HG02938 (cell line): ENCODE data around the gene NEUROG1.
A peak's percentile ranks its signal among the peaks of the same experiment; 100 is the strongest.

ENCODE experiments used
- ATAC-seq: cut with Tn5 transposase; IDR thresholded peaks from one replicate; pipeline ENCODE4 v1.9.1; 2021; ENCODE audit warnings: mild to moderate bottlenecking, moderate library complexity; ENCODE audit not compliant: unreplicated experiment

The NEUROG1 gene

DNA sequence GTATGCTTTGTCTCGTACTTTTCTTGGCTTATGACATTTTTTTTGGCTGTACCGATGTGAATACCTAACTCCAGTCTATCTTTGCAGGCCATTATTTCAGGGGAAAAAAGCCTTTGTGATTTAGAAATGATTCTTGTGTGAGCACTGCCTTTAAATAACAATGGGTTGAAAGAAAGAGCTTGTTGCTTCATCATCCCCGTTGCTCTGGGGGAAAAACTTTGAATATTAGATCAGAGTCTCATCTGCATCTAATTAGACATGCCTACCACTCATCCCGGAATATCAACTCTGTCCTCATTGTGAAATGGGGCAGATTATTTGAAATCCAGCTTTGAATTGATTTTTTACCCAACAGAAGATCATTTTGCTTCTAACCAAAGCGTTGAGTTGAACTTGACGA lies 29.5 kb upstream of the NEUROG1 start:
- ATAC-seq: no peak

DNA sequence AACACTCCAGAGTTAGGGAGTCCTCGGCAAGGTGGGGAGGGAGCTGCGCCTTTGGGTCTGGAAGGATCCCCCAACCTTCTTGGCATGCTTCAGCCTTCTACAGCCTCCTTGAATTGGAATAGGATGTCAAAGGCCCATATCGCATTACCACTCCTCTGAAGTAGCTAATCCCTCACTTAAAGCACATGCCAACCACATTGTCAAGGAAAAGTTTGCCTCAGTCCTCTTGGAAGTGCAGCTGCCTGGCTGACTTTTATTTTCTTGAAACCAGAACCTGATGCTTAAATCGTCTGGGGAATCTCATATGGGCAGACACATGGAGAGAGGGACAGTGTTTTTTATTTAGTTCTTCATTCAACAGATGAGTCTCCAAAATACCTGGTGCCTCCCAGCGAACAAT lies 28.6 kb upstream of the NEUROG1 start:
- ATAC-seq: no peak

DNA sequence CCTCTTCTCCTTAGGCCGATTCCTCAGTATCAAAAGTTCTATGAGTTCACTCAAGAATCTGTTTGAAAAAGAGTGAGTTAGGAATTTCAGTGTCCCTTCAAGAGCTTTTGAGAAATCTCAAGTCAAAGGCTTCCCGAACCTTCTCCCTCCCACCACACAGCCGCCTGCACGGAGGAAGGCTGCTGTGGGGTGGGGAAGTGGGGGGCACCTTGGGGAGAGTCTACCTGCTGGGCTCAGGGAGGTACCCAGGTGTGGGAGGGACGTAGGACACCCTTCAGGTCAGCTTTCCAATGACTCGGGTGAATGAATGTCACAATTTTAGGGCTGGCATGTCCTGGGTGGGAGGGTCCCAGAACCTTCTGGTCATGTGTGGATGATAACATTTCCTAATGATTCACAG lies 25.5 kb upstream of the NEUROG1 start:
- no peak for ATAC-seq

DNA sequence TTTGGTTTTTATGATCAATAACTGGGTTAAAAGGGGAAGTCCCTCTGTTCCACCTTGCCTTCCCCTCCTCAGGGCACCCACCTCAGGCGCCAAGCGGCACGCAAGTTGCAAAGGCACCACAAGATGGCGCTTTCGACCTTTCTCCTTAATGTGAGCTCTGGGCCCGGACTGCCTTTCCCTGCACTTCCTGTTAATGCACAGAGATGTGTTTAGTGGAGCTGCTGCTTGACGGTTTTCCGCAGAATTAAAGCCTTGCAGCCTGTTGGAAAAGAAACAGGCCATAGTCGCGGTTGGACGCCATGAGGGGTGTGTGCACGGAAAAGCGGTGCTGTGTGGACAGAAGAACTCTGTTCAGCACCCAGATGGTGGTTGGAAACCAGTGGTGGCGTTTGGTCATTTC lies 25.1 kb upstream of the NEUROG1 start:
- peak; percentile 94 for ATAC-seq

DNA sequence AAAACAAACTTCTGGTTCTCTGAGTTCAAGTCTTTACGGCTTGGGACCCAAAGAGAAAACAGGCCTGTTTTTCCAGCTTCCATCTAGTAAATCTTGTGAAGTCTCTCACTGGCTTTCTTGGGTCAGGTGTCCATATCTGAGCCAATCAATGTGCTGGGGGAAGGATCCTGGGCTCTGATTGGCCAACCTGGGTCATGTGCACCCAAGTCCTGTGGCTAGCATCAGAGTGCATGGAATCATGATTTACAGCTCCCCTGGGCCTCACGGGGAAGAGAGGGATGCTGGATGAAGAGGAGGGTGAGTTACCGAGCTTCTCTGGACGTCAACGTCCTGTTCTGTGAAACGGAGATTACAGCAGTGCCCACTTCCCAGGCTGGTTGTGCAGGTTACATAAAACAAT lies 23.6 kb upstream of the NEUROG1 start:
- ATAC-seq: no peak

DNA sequence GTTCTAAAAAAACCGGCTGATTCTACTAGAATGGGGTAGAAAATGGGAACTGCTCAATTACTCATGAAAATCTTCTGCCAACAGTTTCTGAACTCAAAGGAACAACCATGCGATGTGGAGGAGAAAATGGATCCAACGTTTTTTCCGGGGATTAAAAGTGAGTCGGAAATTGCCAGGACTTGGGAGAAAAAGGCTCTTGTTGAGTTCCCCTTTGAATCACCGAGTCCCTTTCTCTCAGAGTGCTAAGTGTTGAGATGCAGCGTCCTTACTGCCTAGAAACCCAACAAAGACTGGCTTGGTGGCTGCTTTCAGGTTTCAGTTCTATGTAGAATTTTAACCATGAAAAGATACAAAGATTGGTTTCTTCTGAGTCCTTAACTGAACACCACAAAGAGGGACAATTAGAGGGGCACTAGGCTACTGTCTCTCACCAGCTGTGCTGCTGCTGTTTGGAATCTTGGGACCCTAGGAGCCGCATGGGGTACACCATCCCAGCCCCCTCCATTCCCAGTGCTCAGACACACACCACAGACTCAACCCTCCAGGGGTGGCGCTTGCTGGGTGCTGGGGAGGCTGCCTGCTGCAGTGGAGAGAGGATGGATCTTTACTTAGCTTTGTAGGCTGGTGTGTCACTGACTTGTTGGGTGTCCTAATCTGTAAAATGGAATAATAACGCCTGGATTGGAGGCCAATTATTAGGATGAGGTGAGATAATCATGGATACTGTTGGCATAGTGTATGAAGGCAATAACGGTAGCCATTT lies 21.5 kb upstream of the NEUROG1 start:
- ATAC-seq: no peak

DNA sequence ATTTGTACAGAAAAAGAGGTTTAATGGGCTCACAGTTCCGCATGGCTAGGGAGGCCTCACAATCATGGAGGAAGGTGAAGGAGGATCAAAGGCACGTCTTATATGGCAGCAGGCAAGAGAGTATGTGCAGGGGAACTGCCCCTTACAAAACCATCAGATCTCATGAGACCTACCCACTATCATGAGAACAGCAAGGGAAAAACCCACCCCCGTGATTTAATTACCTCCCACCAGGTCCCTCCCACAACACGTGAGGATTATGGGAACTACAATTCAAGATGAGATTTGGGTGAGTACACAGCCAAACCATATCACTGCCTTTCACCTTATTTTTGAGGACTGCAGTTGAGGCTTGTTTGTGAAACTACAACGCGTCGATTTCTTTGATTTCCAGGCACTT lies 20.9 kb upstream of the NEUROG1 start:
- no peak for ATAC-seq

DNA sequence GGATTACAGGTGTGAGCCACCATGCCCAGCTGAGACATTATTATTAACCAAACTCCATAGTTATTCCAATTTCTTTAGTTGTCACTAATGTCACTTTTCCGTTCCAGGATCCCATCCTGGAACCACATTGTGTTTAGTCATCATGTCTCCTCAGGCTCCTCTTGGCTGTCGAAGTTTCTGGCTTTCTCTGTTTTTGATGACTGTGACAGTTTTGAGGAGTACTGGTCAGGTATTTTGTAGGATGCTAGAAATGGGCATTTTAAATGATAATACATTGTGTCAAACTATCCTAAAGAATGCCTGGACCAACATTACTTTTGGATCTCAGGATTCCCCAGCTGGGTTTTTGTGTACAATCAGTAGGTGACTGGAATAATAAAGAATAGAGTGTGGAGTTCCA lies 19.8 kb upstream of the NEUROG1 start:
- no peak for ATAC-seq

DNA sequence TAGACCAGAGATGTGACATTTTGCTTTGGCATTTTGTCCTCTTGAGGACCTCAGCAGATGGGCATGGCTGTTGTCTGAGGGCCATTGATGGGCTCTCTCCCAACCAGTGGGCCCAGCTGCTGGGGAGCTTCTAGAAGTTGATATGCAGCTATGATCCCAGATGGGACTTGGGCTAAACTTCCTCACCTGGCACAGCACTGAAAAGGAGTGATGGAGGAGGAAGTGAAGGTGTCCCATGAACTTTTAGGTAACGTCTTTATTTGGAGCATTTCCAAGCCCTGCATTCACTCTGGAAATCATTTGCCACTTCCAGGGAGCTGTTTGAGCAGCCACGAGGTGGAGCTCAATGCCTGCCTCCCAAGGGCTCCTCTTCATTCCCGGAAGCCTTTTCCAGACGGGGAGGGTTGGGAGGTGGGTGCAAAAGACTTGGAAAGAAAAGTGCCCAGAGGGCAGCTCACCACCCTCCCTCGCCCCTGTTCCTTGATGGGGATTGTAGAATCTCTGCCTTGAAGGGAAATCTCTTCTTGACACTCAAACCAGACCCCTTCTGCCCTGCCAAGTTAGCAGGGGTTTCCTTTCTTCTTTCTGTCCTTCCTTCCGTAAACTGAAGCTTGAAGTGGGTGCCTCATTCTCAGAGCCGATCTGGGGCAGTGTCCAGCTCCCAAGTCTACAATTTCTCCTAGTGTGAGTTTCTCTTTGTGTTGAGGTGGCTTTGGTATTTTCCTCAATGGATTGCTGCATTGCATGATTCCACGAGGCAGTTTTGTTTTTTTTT lies 18.1 kb upstream of the NEUROG1 start:
- ATAC-seq: no peak

DNA sequence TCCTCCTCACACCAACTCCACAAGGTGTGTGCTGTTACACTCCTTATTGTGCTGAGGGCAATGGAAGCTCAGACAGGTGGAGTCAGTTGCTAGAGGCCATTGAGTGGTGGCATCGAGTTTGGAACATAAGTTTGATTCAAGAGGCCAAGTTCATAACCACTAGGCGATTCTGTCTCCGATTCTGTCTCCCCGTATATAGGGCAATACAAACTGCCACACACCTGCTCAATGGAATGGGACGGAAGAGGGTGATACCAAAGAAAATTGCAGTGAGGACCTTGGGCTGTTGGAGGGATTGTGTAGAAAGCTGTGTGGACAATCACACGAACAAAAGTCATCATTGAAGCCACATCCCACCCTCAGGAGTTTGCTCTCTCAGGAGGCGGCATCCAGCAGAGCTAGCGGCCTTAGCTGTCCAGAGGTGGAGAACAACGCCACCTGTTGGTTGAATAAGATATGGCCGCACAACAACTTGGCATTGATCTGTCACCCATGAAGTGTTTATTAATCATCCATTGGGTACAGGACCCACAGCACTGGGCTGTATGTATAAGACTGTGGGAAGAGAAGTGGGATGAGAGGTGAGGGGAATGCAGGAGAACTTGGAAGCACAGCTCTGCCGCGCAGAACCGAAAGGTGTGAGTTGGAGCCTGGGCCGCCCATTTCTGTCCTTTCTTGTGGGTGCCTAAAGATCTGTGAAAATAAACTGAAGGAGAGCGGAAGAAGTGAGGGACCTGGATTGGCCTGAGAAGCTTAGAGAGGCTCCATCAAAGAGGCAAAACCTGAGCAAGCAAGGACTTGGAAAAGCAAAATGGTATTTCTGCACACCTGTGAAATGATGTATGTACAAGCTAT lies 16.1 kb upstream of the NEUROG1 start:
- ATAC-seq: peak; percentile 78

DNA sequence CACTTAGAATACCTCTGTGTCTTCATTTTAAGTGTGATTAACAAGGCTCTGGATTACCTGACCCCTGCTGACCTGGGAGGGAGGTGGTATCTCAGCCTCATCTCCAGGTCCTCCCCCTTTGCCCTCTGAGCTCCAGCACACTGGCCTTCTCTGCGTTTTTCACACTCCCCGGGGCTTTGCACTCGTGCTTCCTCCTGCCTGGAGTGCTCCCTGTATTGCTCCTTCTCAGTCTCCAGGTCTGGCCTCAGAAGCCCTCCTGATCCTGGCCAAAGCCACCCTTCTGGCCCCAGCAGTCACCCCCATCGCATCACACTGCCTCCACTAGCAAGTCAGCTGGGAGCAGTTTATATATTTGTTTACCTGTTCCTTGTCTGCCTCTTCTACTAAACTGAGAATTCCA lies 13.6 kb upstream of the NEUROG1 start:
- ATAC-seq: no peak

DNA sequence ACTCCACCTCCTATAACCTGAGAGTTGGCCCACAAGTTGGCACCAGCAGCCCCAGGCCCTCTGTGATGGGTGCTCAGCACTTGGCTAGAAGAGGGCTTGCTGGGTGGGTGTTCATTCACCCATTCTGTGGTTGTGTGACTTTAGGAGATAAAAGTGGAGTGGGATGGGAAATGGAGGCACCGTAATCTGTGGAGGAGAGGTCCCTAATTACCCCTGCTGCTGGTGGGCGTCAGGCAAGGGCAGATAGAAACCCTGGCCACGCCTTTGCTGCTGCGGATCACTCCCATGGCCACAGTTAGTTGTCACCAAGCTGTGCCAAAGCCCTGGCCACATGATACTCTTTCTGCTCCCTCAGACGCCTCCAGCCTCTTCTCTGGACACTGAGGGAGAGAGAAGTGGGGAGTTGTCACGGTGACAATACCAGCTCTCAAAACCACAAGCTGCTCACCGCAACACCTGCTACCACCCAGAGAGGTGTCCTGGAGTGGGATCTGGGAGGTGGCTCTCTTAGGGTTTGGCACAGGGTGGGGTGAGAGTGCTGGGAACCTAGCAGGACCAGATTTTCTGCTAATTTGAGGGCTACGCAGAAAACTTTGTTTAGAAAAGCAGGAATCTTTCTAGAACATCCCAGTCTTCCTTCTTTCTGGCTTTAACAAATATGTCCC lies 12.0 kb upstream of the NEUROG1 start:
- ATAC-seq: no peak

DNA sequence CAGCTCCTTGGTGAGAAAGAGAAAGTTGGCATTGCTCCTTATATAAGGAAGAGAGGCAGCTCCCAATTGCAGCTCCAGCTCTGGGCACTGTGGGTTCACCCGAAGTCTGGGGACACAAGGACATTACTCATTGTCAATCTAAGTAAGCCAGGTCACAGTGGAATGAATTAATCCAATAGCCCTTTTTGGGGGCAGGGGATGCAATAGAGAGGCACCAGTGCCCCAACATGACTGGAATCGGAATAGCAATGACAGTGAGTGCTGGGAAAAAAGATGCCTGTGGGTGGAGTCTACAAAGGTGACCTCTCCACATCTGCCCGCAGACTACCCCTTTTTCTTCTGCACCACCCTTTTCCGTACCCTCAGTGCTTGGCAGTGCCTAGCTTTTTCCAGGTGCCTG lies 11.1 kb upstream of the NEUROG1 start:
- ATAC-seq: no peak

DNA sequence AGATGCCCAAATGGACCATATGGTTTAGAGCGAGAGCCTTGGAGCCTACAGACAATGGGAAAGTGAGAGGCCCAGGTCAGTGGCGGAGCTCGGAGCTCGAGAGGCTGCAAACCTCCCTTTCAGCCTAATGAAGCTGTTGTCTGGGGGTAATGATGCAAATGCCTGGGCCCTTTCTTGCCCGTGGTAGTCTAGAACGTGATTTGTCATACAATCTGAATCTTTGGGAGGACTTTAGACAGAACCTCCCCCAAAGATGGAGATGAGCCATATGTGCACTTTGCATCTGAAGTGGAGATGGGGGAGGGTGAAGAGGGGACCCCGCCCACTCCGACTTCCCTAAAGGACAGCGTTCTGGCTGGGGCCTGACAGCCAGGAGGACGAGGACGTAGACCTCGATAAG lies 10.3 kb upstream of the NEUROG1 start:
- no peak for ATAC-seq

DNA sequence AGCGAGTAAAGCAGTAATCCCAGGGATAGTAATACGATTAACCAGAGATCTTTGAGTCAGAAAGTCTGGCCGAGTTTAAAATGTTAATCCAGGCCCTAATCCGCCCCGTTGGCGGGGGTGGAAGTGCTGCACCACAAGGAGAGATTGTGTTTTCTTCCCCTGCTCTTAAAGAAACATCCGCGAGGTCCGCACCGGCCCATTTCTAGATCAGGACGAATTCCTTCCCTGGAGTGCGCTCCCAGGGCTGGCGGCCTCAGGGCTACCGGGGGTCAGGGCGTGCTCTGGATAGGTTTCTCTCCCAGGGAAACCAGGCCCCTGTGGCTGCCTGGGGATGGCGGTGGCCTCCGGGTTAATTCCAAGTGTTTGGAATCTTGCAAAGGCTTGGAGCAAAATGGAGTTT lies 9.3 kb upstream of the NEUROG1 start:
- ATAC-seq: no peak

DNA sequence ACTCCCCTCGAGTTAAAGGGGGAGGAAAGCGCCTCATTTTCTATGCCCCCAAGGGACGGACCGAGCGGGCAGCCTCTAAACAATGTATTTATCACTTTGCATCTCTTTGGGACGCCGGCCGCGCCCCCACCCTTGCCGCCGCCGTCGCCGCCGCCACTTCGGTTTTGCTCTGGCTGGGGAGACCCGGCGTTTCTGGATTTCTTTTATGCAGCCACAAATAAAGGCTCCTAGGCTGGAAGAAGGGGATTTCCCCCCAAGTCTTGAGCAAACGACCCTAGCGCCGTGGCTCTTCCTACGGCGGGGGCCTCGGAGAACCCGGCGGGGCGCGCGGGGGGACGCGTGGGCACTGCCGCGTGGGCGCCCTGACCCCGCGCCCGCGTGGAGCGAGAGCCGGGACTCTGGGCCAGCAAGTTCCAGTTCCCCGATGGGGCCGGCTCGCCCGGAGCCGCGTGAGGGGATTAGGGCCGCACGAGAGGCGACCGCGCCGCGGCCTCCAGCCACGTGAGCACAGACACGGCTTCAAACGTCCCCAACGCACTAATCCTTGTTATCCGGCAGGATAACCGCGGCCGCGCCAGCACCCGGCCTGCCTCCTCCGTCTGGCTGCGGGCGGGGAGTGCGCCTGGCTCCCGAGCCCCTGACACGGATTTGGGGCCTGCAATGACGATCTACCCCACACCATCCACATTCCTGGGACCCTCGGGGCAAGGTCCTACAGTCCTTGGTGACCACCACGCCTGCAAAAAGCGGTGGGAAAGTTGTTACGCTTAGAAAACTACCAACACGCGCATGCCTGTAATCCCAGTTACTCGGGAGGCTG lies 7.9 kb upstream of the NEUROG1 start:
- no peak for ATAC-seq

DNA sequence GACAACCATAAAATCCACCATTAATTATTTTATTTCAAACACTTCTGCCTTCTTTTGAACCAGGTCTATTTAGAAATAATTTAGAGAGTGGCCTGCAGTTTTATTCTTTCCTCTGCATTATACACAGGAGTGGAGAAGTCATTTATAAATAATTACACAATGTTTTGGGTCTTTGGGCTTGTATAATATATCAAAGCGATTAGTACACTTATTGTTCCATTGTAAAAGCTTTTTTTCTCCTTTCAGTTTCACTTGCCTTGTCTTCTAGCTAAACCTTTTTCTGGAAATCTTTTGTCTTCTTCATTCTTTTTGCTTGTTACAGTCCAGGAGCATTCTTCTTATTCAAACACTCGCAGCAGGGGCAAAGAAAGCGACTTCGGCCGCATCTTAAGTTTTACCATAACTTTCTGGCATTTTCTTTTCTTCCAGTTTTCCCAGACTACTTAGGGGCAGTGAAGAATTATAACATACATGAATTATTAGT lies 7.3 kb upstream of the NEUROG1 start:
- no peak for ATAC-seq

DNA sequence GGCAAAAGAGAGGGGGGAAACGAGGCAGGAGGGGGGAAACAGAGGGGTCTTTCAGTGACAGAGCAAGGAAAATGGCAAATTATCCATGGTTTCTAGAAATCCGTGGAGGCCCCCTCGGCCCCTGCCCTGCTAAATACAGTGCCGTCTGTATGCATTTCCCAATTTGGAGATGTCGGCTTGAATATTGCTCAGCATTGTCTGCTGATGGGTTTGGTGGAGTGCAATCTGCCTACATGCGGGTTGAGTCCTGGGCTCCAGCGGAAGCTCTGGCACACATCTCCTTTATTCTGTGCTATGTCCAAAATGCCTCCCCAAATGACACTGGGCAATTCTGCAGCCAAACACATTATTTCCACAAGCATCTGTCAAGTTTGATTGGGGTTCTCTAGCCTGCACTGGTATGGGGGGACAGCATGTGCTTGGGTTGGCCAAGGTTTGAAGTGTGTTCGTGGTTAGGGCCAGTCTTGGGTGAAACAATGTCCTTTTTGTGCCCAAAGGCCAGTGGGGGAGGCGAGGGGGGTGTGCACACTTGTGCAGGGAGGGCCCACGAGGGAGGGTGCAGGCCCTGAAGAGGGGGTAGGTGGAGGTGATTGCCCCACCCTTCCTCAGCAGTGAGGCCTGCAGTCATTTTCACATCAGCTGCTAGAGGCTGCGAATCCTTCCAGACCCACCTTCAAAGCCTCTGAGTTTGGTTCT lies 6.2 kb upstream of the NEUROG1 start:
- ATAC-seq: no peak

DNA sequence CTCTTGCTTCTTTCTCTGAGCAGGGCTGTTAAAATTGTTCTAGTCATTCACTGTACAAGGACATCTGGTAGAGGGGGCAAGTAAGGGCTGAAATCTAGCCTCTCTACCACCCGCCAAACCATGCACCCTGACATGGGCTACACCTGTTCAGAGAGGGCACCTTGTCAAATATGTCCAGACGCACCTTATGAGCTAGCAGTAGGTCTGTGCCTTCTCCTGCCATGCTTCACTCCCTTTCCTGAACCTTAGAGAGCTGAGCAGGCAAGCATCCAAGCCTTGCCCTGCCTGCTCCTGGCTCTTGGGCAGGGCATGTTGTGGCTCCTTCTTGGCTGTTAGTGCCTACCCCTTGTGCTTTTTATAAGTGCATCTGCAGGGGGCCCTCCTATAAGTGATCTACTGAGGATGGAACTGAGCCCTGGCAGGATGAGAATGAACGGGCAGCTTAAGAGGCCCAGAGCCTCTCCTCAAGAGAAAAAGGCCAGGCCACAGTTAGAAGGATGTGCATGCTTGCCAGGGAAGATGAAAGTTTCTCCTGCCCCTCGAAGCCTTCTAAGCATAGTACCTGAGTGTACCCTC lies 3.8 kb upstream of the NEUROG1 start:
- no peak for ATAC-seq
